Subcutaneous adipose tissue (tissue), 4 donors: Measurements from ENCODE around the gene NFATC1. TPM values are rescaled to one million over a fixed set of nuclear protein-coding genes. Genes with fewer than 3 reads are reported as not detected.

Experiments
- CTCF ChIP-seq: fragments of 450-650 bp; IDR thresholded peaks from one replicate; pipeline ENCODE4 v1.5.1; 2016; ENCODE audit warnings: low read depth, mild to moderate bottlenecking, control low read depth, antibody characterized with exemption, moderate library complexity
- total RNA-seq, 4 donors: library from RNA; depleted of rRNA; stranded (reverse); fragments of >200 nt; gene quantifications; one replicate each; pipeline ENCODE4 v1.1.0, GENCODE V29; 2016

NFATC1 gene
- total RNA-seq, 4 donors from 2014 or later: 9.8 to 17.2 (median 11.5) TPM

DNA sequence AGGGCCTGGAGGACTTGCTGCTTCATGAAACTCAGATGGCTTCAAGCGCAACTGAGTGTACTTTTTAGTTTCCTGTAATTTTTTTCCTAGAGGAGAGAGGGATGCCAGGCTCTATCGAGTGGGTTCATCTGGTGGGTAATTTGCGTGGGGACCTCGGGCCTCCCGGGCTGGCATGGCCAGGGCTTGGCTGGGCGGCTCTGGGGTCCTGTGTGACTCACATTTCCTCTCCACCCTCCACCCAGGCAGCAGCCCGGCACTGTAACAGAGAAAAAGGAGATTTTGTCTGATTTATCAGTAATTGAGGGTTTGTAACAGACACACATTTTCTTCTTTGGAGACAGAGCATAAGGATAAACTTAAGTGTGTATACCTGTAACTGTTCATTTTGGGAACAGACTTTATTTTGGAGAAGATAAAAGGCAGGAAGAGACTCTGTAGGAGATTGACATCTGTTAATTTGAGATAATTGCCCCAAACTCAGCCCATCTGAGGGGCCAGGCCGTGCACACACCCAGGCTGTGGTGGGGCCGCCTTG lies 64.3 kb downstream of the NFATC1 start:
- no peak for TF ChIP-seq CTCF

DNA sequence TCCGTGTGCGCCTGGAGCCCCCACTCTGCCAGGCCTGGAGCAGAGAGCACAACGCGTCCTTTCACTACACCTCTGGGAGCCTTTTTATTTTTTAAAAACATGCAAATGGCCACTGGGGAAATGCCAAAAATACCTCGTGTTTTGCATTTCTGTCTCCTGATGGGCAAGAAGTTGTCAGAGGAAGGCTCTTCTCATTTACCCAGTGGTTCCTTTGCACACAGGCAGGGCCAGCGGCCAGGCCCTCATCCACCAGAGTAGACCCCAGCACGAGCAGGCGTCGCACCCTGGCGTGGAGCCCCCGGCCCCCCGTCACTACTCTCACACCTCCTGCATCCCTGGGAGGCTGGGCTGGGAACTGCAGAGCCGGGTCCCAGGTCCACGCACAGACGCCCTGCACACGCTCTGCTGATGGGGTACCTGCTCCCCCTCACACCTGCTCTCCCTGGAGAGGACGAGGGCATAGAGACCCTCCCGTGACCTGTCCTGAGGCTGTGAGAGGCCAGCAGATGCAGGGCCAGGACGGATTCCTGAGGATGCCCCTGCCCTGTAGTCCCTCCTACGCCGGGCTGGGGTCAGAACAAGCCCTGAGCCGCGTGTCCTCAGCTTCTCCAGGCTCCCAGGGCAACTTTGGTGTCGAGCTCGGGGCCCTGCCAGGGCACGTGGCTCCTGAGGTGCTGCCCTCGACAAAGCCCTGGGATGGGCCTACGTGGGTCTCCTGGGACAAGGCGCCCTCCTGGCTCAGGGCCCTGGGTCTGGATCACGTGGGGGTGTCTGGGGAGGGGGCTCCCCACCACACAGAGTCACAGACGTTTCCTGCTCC lies 65.0 kb downstream of the NFATC1 start:
- no peak for TF ChIP-seq CTCF

- TF ChIP-seq CTCF: no peak
These were observed 65.9 kb downstream of the NFATC1 start for GRCh38 chr18:79461627-79462026.

DNA sequence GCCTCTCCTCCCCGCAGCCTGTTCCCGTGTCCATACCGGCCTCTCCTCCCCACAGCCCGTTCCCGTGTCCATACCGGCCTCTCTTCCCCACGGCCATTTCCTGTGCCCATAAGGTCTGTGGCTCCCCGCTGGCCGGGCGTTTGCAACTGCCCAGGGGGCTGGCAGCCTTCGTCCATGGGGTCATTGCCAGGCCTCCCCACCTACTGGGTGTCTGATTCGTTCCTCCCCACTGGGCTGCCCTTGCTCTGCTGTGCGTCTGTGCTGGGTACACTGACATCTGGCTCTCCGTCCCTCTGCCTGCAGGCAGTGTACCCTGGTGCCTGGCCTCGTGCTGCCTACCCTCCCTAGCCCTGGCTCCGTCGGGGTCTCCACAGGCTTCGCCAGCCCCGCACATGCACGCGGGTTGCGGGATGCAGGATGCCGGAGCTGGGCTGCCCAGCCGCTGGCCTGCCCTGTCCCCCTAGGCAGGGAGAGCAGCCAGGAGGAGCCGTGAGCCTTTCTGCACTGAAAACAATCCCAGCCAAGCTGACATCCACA lies 67.8 kb downstream of the NFATC1 start:
- no peak for TF ChIP-seq CTCF

- TF ChIP-seq CTCF: no peak
These were observed 69.8 kb downstream of the NFATC1 start for GRCh38 chr18:79465392-79465991.

DNA sequence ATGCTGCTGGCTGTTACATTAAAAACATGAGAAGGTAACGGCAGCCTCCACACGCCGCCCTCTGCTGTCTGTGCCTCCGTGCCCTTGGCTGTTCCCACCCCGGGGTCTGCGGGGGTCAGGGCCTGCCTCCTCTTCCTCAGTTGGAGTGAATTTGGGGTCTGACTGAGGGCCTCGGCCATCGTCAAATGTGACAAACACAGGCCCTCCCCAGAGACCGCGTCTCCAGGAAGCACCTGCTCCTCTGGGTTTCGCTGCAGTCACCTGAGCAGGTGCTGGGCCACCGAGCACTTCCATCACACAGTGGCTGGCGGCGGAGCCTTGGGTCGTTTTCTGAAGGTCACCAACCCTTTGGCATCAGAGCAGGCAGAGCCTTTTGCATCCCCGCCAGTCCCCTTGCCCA lies 70.9 kb downstream of the NFATC1 start:
- TF ChIP-seq CTCF: no peak

- TF ChIP-seq CTCF: no peak
These were observed 71.4 kb downstream of the NFATC1 start for GRCh38 chr18:79467126-79467525.
